Measurements from ENCODE around the gene PLXNA4. TPM values are rescaled to one million over a fixed set of nuclear protein-coding genes. Genes with fewer than 3 reads are reported as not detected.

The PLXNA4 gene
- total RNA-seq, 1 experiment from 2014 or later, result not detected

GRCh38 chr7:132545756-132546155 is 30.5 kb downstream of the PLXNA4 start:
- Histone ChIP-seq H3K27ac (ENCODE audit: low read depth, low read length) (no peak overlapping the region), H3K4me1 (ENCODE audit: control insufficient read depth in 1 of 2, insufficient read depth in 2 of 2, low read length in 2 of 2) (no peaks in the 10 kb centered on the region), H3K36me3 (ENCODE audit: control insufficient read depth in 1 of 2, insufficient read depth in 2 of 2, low read length in 2 of 2) (no peaks in the 10 kb centered on the region), H2AFZ (ENCODE audit: low read depth, low read length, poor library complexity, severe bottlenecking) (no peak overlapping the region), H3K79me2 (ENCODE audit: insufficient read depth, low read length) (no peaks in the 10 kb centered on the region), H3K9me3 (ENCODE audit: control insufficient read depth in 1 of 2, insufficient read depth in 1 of 2, low read depth in 1 of 2, low read length in 2 of 2) (peaks cover 0 to 2% of the 10 kb centered on the region in 2 experiments; a peak in 1 of 4 replicates), H4K20me1 (ENCODE audit: insufficient read depth) (no peaks in the 10 kb centered on the region), H3K4me3 (replicated peaks in 1 of 2; ENCODE audit: low read depth in 1 of 2, low read length in 2 of 2) (no peak overlapping the region), H3K4me2 (ENCODE audit: low read length) (no peak overlapping the region), H3K27me3 (ENCODE audit: insufficient read depth, low read length) (peaks cover 59% of the 10 kb centered on the region), H3K9me2 (ENCODE audit: insufficient read depth) (no peaks in the 10 kb centered on the region), H3K9ac (ENCODE audit: low read length) (no peak overlapping the region)
- DNase-seq (ENCODE audit: low read depth, low spot score) (no peak), ATAC-seq (no peak)
- no TSS peak for BruUV-seq (replicated peaks)
- RAD21 ChIA-PET (ENCODE audit: low non-redundant PET in 1 of 2, low total read pairs in 2 of 2, uncharacterized antibody in 2 of 2, unreplicated experiment in 2 of 2), result interaction anchor here in 1 of 2 experiments (0.6 kb wide), 1 partner anchor 1157 kb away, joined by 4 read pairs; no protein-coding TSS in a partner anchor
- POLR2A ChIA-PET, result no interaction called here
- CTCF ChIA-PET, result no interaction called here
- intact Hi-C loops (cut with micrococcal nuclease), result no loop called here
- TF ChIP-seq ELF1 (IDR thresholded peaks at IDR 0.05; ENCODE audit: borderline replicate concordance, low read depth), result no peak

GRCh38 chr7:132544999-132545398 is 31.3 kb downstream of the PLXNA4 start:
- Histone ChIP-seq H3K36me3 (ENCODE audit: control insufficient read depth in 1 of 2, insufficient read depth in 2 of 2, low read length in 2 of 2) (no peaks in the 10 kb centered on the region), H3K79me2 (ENCODE audit: insufficient read depth, low read length) (no peaks in the 10 kb centered on the region), H3K9me2 (ENCODE audit: insufficient read depth) (no peaks in the 10 kb centered on the region), H3K27me3 (ENCODE audit: insufficient read depth, low read length) (peaks cover 62% of the 10 kb centered on the region), H4K20me1 (ENCODE audit: insufficient read depth) (no peaks in the 10 kb centered on the region), H3K9me3 (ENCODE audit: control insufficient read depth in 1 of 2, insufficient read depth in 1 of 2, low read depth in 1 of 2, low read length in 2 of 2) (no peaks in the 10 kb centered on the region), H2AFZ (ENCODE audit: low read depth, low read length, poor library complexity, severe bottlenecking) (no peak overlapping the region), H3K4me2 (ENCODE audit: low read length) (no peak overlapping the region), H3K4me1 (ENCODE audit: control insufficient read depth in 1 of 2, insufficient read depth in 2 of 2, low read length in 2 of 2) (no peaks in the 10 kb centered on the region), H3K4me3 (replicated peaks in 1 of 2; ENCODE audit: low read depth in 1 of 2, low read length in 2 of 2) (no peak overlapping the region), H3K9ac (ENCODE audit: low read length) (no peak overlapping the region), H3K27ac (ENCODE audit: low read depth, low read length) (no peak overlapping the region)
- RAD21 ChIA-PET (ENCODE audit: low non-redundant PET in 1 of 2, low total read pairs in 2 of 2, uncharacterized antibody in 2 of 2, unreplicated experiment in 2 of 2), result no interaction called here
- POLR2A ChIA-PET, result no interaction called here
- DNase-seq (ENCODE audit: low read depth, low spot score) (no peak), ATAC-seq (no peak)
- intact Hi-C loops (cut with micrococcal nuclease), result no loop called here
- TF ChIP-seq MAX (IDR thresholded peaks at IDR 0.05), result no peak
- TF ChIP-seq CTCF (IDR thresholded peaks at IDR 0.05 in 2 of 3, conservative IDR thresholded peaks at IDR 0.05 in 1 of 3; ENCODE audit: borderline replicate concordance in 1 of 3, insufficient read depth in 1 of 3, low read depth in 2 of 3, low read length in 2 of 3), result no peak
- no peak for TF ChIP-seq ZBTB33 (IDR thresholded peaks at IDR 0.05; ENCODE audit: extremely low read depth, insufficient replicate concordance, low read length)
- no TSS peak for BruUV-seq (replicated peaks)
- CTCF ChIA-PET, result no interaction called here
